ENCODE measurements around the gene BNC1. TPM values are rescaled to one million over a fixed set of nuclear protein-coding genes. Genes with fewer than 3 reads are reported as not detected.

BNC1 gene
- total and polyA plus RNA-seq, 2 donors (not counting 1 experiment from before 2014, with no cell fraction given) = not detected

- Histone ChIP-seq H3K9ac (ENCODE audit: low read length) (no peak overlapping the region), H3K79me2 (ENCODE audit: control insufficient read depth, insufficient read depth, low read length) (no peaks in the 10 kb centered on the region), H3K4me1 (ENCODE audit: control insufficient read depth in 2 of 2, insufficient read depth in 2 of 2, low read length in 2 of 2) (peaks cover 6 to 13% of the 10 kb centered on the region in 2 donors), H3K4me3 (ENCODE audit: control extremely low read depth in 1 of 5, extremely low read depth in 1 of 5, insufficient read depth in 1 of 5, low read depth in 2 of 5, low read length in 4 of 5) (no peak overlapping the region), H2AFZ (ENCODE audit: insufficient read depth, low read depth, low read length, poor library complexity, severe bottlenecking) (no peak overlapping the region), H3K9me3 (ENCODE audit: control extremely low read depth in 1 of 3, control insufficient read depth in 2 of 3, insufficient read depth in 1 of 3, low read length in 2 of 3) (peaks cover 0 to 6% (median 0%) of the 10 kb centered on the region in 3 donors), H3K27me3 (replicated peaks in 1 of 4; ENCODE audit: control extremely low read depth in 1 of 4, control insufficient read depth in 3 of 4, insufficient read depth in 4 of 4, low read length in 3 of 4) (peaks cover 0 to 26% (median 15%) of the 10 kb centered on the region in 4 experiments), H3K36me3 (replicated peaks in 1 of 2; ENCODE audit: control extremely low read depth in 1 of 2, control insufficient read depth in 1 of 2, extremely low read depth in 1 of 2, insufficient read depth in 2 of 2, low read length in 1 of 2) (no peaks in the 10 kb centered on the region), H3K27ac (ENCODE audit: low read length in 2 of 2) (no peak overlapping the region), H3K4me2 (replicated peaks; ENCODE audit: low read depth, low read length, poor library complexity, severe bottlenecking) (no peak overlapping the region), H4K20me1 (ENCODE audit: control insufficient read depth, insufficient read depth, low read length, poor library complexity, severe bottlenecking) (no peaks in the 10 kb centered on the region)
- H3K4me3 Mint-ChIP-seq = no peak overlapping the region
- ChIA-PET POLR2A (no interaction called here), CTCF (no interaction called here)
- no peaks in the 10 kb centered on the region for H3K9me3 Mint-ChIP-seq (ENCODE audit: insufficient read depth)
- TF ChIP-seq EZH2 (IDR thresholded peaks at IDR 0.05; ENCODE audit: borderline replicate concordance, insufficient read depth, low read depth, low read length, poor library complexity, severe bottlenecking) (no peak), CTCF (IDR thresholded peaks at IDR 0.05) (no peak)
- ATAC-seq (ENCODE audit: low read depth) (no peak), DNase-seq (no peak)
- intact Hi-C loops (cut with micrococcal nuclease) = no loop called here
- H3K27me3 Mint-ChIP-seq = peaks cover 43% of the 10 kb centered on the region
- H3K27ac Mint-ChIP-seq = no peak overlapping the region
- peaks cover 11% of the 10 kb centered on the region for H3K4me1 Mint-ChIP-seq
- WGBS (ENCODE audit: insufficient coverage) = no CpG with 5 or more reads among the region's 3 CpGs
These were observed 3.1 kb upstream of the BNC1 start for GRCh38 chr15:83287541-83288027.

GRCh38 chr15:83285979-83286553 is 1.6 kb upstream of the BNC1 start:
- intact Hi-C loops (cut with micrococcal nuclease) = no loop called here
- ATAC-seq (ENCODE audit: low read depth) (no peak), DNase-seq (no peak)
- peaks cover 50% of the 10 kb centered on the region for H3K27me3 Mint-ChIP-seq
- peak overlapping the region; percentile 2 for H3K4me3 Mint-ChIP-seq
- peaks cover 0 to 6% (median 0%) of the 10 kb centered on the region in 3 donors for H3K9me3 ChIP-seq (ENCODE audit: control extremely low read depth in 1 of 3, control insufficient read depth in 2 of 3, insufficient read depth in 1 of 3, low read length in 2 of 3)
- TF ChIP-seq CTCF (IDR thresholded peaks at IDR 0.05) (no peak), EZH2 (IDR thresholded peaks at IDR 0.05; ENCODE audit: borderline replicate concordance, insufficient read depth, low read depth, low read length, poor library complexity, severe bottlenecking) (no peak)
- H3K36me3 ChIP-seq (replicated peaks in 1 of 2; ENCODE audit: control extremely low read depth in 1 of 2, control insufficient read depth in 1 of 2, extremely low read depth in 1 of 2, insufficient read depth in 2 of 2, low read length in 1 of 2) = no peaks in the 10 kb centered on the region
- H3K9me3 Mint-ChIP-seq (ENCODE audit: insufficient read depth) = no peaks in the 10 kb centered on the region
- 93% methylated on average over 7 of the region's 9 CpGs for WGBS (ENCODE audit: insufficient coverage)
- H3K27ac Mint-ChIP-seq = no peak overlapping the region
- H3K27me3 ChIP-seq (replicated peaks in 1 of 4; ENCODE audit: control extremely low read depth in 1 of 4, control insufficient read depth in 3 of 4, insufficient read depth in 4 of 4, low read length in 3 of 4) = peaks cover 0 to 32% (median 23%) of the 10 kb centered on the region in 4 experiments
- H3K4me1 Mint-ChIP-seq = peaks cover 11% of the 10 kb centered on the region
- ChIA-PET POLR2A (no interaction called here), CTCF (interaction anchor here (0.6 kb wide), 1 partner anchor 44 kb away, joined by 3 read pairs; no protein-coding TSS in a partner anchor)
- no peak overlapping the region for H3K4me3 ChIP-seq (ENCODE audit: control extremely low read depth in 1 of 5, extremely low read depth in 1 of 5, insufficient read depth in 1 of 5, low read depth in 2 of 5, low read length in 4 of 5)
- H3K4me1 ChIP-seq (ENCODE audit: control insufficient read depth in 2 of 2, insufficient read depth in 2 of 2, low read length in 2 of 2) = peaks cover 6 to 13% of the 10 kb centered on the region in 2 donors
- no peak overlapping the region for H2AFZ ChIP-seq (ENCODE audit: insufficient read depth, low read depth, low read length, poor library complexity, severe bottlenecking)
- H3K27ac ChIP-seq (ENCODE audit: low read length in 2 of 2) = no peak overlapping the region
- H3K4me2 ChIP-seq (replicated peaks; ENCODE audit: low read depth, low read length, poor library complexity, severe bottlenecking) = no peak overlapping the region
- H4K20me1 ChIP-seq (ENCODE audit: control insufficient read depth, insufficient read depth, low read length, poor library complexity, severe bottlenecking) = no peaks in the 10 kb centered on the region
- H3K79me2 ChIP-seq (ENCODE audit: control insufficient read depth, insufficient read depth, low read length) = no peaks in the 10 kb centered on the region
- no peak overlapping the region for H3K9ac ChIP-seq (ENCODE audit: low read length)
